AG09319 (cell line): Measurements from ENCODE around the gene ABCC9.

Experiments used
- DNase-seq: peaks from one replicate; pipeline ENCODE4 v3.0.0-alpha.2; 2010; ENCODE audit warnings: low read depth; ENCODE audit errors: extremely low read depth
- CTCF ChIP-seq: IDR thresholded peaks from 2 replicates; pipeline ENCODE4 v1.5.1; 2011; ENCODE audit warnings: low read depth, mild to moderate bottlenecking, inconsistent platforms, low read length, moderate library complexity

The ABCC9 gene

GRCh38 chr12:21764950-21765349 is 176.3 kb downstream of the ABCC9 start:
- no peak for TF ChIP-seq CTCF
- no peak for DNase-seq

- TF ChIP-seq CTCF, result no peak
- no peak for DNase-seq
These were observed 177.2 kb downstream of the ABCC9 start for GRCh38 chr12:21764065-21764464.

GRCh38 chr12:21763531-21763930 is 177.7 kb downstream of the ABCC9 start:
- no peak for DNase-seq
- no peak for TF ChIP-seq CTCF

GRCh38 chr12:21759737-21760136 is 181.5 kb downstream of the ABCC9 start:
- DNase-seq, result no peak
- TF ChIP-seq CTCF, result no peak

GRCh38 chr12:21757735-21758134 is 183.5 kb downstream of the ABCC9 start:
- TF ChIP-seq CTCF, result no peak
- no peak for DNase-seq

GRCh38 chr12:21756699-21757098 is 184.5 kb downstream of the ABCC9 start:
- no peak for DNase-seq
- no peak for TF ChIP-seq CTCF

GRCh38 chr12:21751517-21751916 is 189.7 kb downstream of the ABCC9 start:
- no peak for DNase-seq
- TF ChIP-seq CTCF, result no peak
